ENCODE data around the gene KCTD15. TPM values are rescaled to one million over a fixed set of nuclear protein-coding genes. Genes with fewer than 3 reads are reported as not detected.
A peak's percentile ranks its signal among the peaks of the same experiment; 100 is the strongest.
"Not testable (repeated sequence)": the region's sequence is repeated elsewhere in the genome, so short reads cannot be mapped to it uniquely, and the experiment has no call there.

Gene KCTD15
- total RNA-seq, 1 donor from 2014 or later = 57.3 TPM

DNA sequence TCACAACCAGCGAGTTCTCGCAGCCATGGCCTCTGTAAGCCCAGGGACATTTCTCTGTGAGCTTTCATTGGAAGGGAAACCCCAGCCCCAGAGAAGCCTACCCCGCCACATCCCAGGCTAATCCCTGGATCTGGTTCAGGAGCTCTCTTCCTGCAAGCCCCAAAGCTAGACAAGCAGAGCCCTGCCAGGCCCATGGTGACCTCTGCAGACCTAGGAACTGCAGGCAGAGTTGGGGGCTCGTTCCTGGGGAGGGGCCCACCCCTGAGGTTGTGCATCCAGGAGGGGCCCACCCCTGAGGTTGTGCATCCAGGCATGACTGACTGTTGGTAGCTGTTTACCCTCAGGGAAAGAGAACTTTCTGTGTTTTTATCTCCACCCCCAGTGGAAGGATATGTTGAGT, 21.7 kb downstream of the KCTD15 start:
- TF ChIP-seq, protein P1, sequence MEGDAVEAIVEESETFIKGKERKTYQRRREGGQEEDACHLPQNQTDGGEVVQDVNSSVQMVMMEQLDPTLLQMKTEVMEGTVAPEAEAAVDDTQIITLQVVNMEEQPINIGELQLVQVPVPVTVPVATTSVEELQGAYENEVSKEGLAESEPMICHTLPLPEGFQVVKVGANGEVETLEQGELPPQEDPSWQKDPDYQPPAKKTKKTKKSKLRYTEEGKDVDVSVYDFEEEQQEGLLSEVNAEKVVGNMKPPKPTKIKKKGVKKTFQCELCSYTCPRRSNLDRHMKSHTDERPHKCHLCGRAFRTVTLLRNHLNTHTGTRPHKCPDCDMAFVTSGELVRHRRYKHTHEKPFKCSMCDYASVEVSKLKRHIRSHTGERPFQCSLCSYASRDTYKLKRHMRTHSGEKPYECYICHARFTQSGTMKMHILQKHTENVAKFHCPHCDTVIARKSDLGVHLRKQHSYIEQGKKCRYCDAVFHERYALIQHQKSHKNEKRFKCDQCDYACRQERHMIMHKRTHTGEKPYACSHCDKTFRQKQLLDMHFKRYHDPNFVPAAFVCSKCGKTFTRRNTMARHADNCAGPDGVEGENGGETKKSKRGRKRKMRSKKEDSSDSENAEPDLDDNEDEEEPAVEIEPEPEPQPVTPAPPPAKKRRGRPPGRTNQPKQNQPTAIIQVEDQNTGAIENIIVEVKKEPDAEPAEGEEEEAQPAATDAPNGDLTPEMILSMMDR (IDR thresholded peaks at IDR 0.05) = no peak
- peaks cover 0 to 13% of the 10 kb centered on the region in 2 donors for H3K4me1 ChIP-seq
- no peaks in the 10 kb centered on the region for H3K27me3 ChIP-seq
- intact Hi-C loops (cut with DNase I) = no loop called here
- H3K36me3 ChIP-seq = peaks cover under 1 to 8% of the 10 kb centered on the region in 2 donors
- no peaks in the 10 kb centered on the region for H3K9me3 ChIP-seq
- peak in 1 of 2 donors; percentile 52 for DNase-seq (ENCODE audit: low spot score in 2 of 2)
- no peak overlapping the region for H3K4me3 ChIP-seq
- H3K27ac ChIP-seq = no peak overlapping the region

DNA sequence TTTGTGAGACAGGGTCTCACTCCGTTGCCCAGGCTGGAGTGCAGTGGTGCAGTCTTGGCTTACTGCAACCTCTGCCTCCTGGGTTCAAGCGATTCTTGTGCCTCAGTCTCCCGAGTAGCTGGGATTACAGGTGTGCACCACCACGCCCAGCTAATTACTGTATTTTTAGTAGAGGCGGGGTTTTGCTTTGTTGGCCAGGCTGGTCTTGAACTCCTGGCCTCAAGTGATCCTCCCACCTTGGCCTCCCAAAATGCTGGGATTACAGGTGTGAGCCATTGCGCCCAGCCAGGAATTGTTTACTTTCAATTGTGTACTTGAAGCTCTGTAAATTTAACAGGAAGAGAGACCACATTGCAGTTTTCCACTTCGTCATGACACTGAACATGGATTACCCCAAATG, 22.4 kb downstream of the KCTD15 start:
- DNase-seq (ENCODE audit: low spot score in 2 of 2) = peak in 1 of 2 donors; percentile 22

DNA sequence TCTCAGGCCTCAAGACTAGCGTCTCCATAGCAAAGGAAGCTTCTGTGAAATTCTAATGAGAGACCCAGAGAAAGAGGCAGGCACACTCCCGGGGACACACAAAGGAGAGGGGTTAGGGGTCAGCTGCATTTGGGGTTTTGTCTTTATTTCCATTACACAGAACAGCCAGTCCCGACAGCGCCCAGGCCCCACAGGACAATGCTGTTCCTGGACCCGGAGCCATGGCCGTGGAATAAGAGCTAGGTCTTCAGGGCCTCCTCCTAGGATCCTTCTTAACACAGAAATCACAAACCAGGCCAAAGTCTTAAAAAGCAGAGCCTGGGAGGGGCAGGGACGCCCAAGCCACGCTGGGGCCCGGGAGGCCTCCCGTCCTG, 22.8 kb downstream of the KCTD15 start:
- Histone ChIP-seq H3K27ac (peak overlapping the region; percentile 67 to 84), H3K36me3 (no peaks in the 10 kb centered on the region), H3K9me3 (no peaks in the 10 kb centered on the region), H3K4me3 (peak overlapping the region; percentile 56 to 64), H3K27me3 (no peaks in the 10 kb centered on the region), H3K4me1 (peaks cover 0 to 13% of the 10 kb centered on the region in 2 donors)
- intact Hi-C loops (cut with DNase I) = no loop called here
- no peak for DNase-seq (ENCODE audit: low spot score in 2 of 2)
- TF ChIP-seq, protein P1 (IDR thresholded peaks at IDR 0.05) = no peak

More for the DNA sequence above, 22.4 kb downstream of the KCTD15 start:
- H3K27ac ChIP-seq; H3K36me3 ChIP-seq; H3K4me3 ChIP-seq; intact Hi-C loops (cut with DNase I); H3K27me3 ChIP-seq; H3K9me3 ChIP-seq: not testable (repeated sequence)
- H3K4me1 ChIP-seq = peaks cover 0 to 13% of the 10 kb centered on the region in 2 donors

DNA sequence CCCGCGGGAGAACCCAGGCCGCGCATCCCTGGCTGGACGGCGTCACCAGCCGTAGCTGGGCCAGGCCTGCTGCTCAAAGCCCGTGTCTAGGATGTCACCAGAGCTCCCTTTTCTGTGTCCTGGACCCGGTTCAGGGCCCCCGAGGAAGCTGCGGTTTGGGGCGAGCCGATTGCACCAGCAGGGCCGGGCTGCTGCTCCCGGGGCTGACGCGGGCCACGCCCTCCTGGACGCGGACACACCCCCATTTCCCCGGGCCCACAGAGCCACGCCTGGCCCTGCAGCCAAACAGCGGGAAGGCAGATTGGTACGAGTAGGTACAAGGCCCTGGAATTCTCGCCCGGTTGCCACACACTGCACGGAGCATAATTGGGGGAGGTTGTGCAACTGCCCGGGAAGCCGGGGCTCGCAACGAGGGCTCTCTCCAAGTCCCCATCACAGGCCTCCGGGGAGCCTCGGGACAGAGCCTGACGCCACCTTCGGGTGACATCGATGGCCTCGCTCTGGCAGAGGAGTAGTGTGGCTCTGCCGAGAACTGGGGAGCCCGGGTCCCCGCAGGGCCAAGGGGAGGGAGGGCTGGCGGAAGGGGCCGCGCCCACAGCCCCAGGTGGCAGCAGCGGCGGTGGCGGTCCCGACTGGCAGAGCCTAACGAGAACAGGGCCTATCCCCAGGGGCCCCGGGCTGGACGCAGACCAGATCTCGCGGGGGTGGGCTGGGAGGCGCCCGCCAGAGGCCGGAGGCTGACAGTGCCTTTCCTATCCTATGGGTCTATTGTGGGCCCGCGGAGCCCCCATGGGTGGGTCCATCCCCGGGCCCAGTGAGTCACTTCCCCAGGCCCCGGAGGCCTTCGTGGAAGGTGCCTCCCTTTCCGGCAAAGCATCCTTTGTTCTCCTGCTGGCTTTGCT, 23.5 kb downstream of the KCTD15 start:
- Histone ChIP-seq H3K27me3 (no peaks in the 10 kb centered on the region), H3K4me3 (peak overlapping the region; percentile 56 to 64), H3K9me3 (no peaks in the 10 kb centered on the region), H3K27ac (peak overlapping the region; percentile 67 to 84), H3K4me1 (peaks cover 0 to 13% of the 10 kb centered on the region in 2 donors), H3K36me3 (no peaks in the 10 kb centered on the region)
- intact Hi-C loops (cut with DNase I) = loop anchor here (1.0 kb wide), 1 partner anchor 25 kb away; no protein-coding TSS in a partner anchor
- TF ChIP-seq, protein P1 (IDR thresholded peaks at IDR 0.05) = no peak
- DNase-seq (ENCODE audit: low spot score in 2 of 2) = peak; percentile 30 to 90

DNA sequence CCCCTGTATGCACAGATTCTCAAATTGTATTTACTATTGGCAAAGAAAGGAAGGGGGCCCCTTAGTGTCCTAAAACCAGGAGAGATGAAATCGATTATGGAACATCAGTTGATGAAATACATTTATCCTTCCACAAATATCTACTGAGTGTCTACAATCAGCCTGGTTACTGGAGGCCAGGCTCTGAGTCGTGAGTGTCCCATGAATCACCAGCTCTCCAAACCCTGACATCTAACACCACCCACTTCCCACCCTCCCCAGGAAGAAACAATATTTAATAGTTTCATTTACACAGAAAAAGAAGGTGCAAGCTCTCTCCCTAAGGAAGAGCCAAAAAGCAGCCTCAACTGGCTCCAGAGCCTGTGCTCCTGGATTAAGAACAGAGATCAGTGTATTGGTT, 25.2 kb downstream of the KCTD15 start:
- Histone ChIP-seq H3K4me1 (peaks cover 0 to 13% of the 10 kb centered on the region in 2 donors), H3K4me3 (no peak overlapping the region), H3K36me3 (no peaks in the 10 kb centered on the region), H3K27ac (no peak overlapping the region), H3K27me3 (no peaks in the 10 kb centered on the region), H3K9me3 (no peaks in the 10 kb centered on the region)
- TF ChIP-seq, protein P1 (IDR thresholded peaks at IDR 0.05) = no peak
- no peak for DNase-seq (ENCODE audit: low spot score in 2 of 2)
- intact Hi-C loops (cut with DNase I) = no loop called here

DNA sequence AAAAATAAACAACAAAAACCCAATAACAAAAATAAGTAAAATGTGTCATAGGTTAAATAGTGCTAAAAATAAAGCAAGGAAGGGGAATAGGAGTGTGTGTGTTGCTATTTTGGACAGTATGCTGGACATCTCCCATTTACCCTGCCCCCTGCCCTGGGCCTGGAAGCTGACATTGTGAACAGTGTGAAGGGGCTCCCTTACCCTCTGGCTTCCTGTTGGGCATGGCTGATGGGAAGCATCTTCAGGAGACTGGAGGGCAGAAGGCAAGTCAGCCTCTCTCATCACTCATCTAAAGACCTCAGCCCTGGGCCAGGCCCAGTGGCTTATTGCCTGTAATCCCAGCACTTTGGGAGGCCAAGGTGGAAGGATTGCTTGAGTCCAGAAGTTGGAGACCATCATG, 26.7 kb downstream of the KCTD15 start:
- DNase-seq (ENCODE audit: low spot score in 2 of 2) = peak in 1 of 2 donors; percentile 41
- H3K36me3 ChIP-seq = no peaks in the 10 kb centered on the region
- intact Hi-C loops (cut with DNase I) = no loop called here

More for the DNA sequence above, 26.7 kb downstream of the KCTD15 start:
- no peak overlapping the region for H3K27ac ChIP-seq
- H3K4me3 ChIP-seq = no peak overlapping the region
- H3K27me3 ChIP-seq = no peaks in the 10 kb centered on the region
- peaks cover 0 to 13% of the 10 kb centered on the region in 2 donors for H3K4me1 ChIP-seq
- H3K9me3 ChIP-seq = no peaks in the 10 kb centered on the region
- TF ChIP-seq, protein P1 (IDR thresholded peaks at IDR 0.05) = no peak

Measured in ascending aorta (tissue), 2 donors.